SK-N-MC (cell line): ENCODE data around the gene ABCC1.

ENCODE experiments used
- EZH2 ChIP-seq: fragments of 200-600 bp; sonication (generic); IDR thresholded peaks from one replicate; pipeline ENCODE4 v1.6.1; 2017; ENCODE audit warnings: antibody characterized with exemption
- FOXP2 ChIP-seq: optimal IDR thresholded peaks from 2 replicates; pipeline ENCODE3; 2011; ENCODE audit warnings: mild to moderate bottlenecking, moderate library complexity; ENCODE audit not compliant: insufficient read depth; ENCODE audit errors: extremely low read length, control extremely low read depth
- POLR2AphosphoS5 ChIP-seq: IDR thresholded peaks from 2 replicates; pipeline ENCODE4 v1.6.1; 2012; ENCODE audit warnings: mild to moderate bottlenecking, low read depth, low read length, borderline replicate concordance

GRCh38 chr16:15955425-15955824 is 6.0 kb downstream of the ABCC1 start:
- TF ChIP-seq EZH2 (no peak), POLR2AphosphoS5 (no peak), FOXP2 (no peak)
